Uterus (tissue), 2 donors: ENCODE results near the gene SLC9A6.

Experiments used
- POLR2A ChIP-seq, 2 donors: fragments of 450-650 bp; IDR thresholded peaks; one replicate each; pipeline ENCODE4 v1.6.1; 2016; ENCODE audit warnings: antibody characterized with exemption in 2 of 2, mild to moderate bottlenecking in 1 of 2, moderate library complexity in 1 of 2
- TF ChIP-seq, protein P1 (sequence below), 4 experiments: fragments of 200-600 bp in 2 of 4; fragments of 450-650 bp in 2 of 4; sonication (generic) in 2 of 4; IDR thresholded peaks; one replicate each; pipeline ENCODE4 v1.5.1; 2016 to 2019; ENCODE audit warnings: antibody characterized with exemption in 4 of 4, mild to moderate bottlenecking in 2 of 4, moderate library complexity in 1 of 4

DNA sequence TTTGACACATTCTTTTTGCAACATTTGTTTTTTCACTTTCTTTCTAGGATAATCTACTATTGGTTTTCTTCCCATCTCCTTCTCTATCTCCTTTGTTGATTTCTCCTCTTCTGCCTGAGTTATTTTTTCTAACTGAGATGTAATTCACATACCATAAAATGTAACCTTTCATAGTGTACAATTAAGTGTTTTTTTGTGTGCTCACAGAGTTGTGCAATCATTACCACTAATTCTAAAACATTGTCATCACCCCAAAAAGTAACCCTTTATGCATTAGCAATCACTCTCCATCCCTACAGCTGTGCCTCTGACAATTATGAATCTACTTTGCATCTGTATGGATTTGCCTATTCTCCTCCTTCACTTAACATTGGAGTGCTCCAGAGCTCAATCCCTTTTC lies 95.5 kb downstream of the SLC9A6 start:
- no peak for TF ChIP-seq POLR2A (IDR thresholded peaks at IDR 0.05)
- TF ChIP-seq, protein P1, sequence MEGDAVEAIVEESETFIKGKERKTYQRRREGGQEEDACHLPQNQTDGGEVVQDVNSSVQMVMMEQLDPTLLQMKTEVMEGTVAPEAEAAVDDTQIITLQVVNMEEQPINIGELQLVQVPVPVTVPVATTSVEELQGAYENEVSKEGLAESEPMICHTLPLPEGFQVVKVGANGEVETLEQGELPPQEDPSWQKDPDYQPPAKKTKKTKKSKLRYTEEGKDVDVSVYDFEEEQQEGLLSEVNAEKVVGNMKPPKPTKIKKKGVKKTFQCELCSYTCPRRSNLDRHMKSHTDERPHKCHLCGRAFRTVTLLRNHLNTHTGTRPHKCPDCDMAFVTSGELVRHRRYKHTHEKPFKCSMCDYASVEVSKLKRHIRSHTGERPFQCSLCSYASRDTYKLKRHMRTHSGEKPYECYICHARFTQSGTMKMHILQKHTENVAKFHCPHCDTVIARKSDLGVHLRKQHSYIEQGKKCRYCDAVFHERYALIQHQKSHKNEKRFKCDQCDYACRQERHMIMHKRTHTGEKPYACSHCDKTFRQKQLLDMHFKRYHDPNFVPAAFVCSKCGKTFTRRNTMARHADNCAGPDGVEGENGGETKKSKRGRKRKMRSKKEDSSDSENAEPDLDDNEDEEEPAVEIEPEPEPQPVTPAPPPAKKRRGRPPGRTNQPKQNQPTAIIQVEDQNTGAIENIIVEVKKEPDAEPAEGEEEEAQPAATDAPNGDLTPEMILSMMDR (IDR thresholded peaks at IDR 0.05) = no peak
